Prostate gland (tissue), 2 donors: Measurements from ENCODE around the gene EPO.

Source experiments
- POLR2A ChIP-seq: fragments of 450-650 bp; IDR thresholded peaks from one replicate; pipeline ENCODE4 v1.6.1; 2016; ENCODE audit warnings: antibody characterized with exemption, mild to moderate bottlenecking
- POLR2AphosphoS5 ChIP-seq: sonication (generic); formaldehyde crosslinking; IDR thresholded peaks from one replicate; pipeline ENCODE4 v1.6.1; 2017; ENCODE audit warnings: antibody characterized with exemption
- TF ChIP-seq, protein P1 (sequence below), 4 experiments: fragments of 200-600 bp in 2 of 4; fragments of 450-650 bp in 2 of 4; sonication (generic) in 2 of 4; IDR thresholded peaks; 1 replicate in 3 of 4; 2 replicates in 1 of 4; pipeline ENCODE4 v1.5.1; 2016 to 2019; ENCODE audit warnings: antibody characterized with exemption in 4 of 4, mild to moderate bottlenecking in 2 of 4, moderate library complexity in 2 of 4

DNA sequence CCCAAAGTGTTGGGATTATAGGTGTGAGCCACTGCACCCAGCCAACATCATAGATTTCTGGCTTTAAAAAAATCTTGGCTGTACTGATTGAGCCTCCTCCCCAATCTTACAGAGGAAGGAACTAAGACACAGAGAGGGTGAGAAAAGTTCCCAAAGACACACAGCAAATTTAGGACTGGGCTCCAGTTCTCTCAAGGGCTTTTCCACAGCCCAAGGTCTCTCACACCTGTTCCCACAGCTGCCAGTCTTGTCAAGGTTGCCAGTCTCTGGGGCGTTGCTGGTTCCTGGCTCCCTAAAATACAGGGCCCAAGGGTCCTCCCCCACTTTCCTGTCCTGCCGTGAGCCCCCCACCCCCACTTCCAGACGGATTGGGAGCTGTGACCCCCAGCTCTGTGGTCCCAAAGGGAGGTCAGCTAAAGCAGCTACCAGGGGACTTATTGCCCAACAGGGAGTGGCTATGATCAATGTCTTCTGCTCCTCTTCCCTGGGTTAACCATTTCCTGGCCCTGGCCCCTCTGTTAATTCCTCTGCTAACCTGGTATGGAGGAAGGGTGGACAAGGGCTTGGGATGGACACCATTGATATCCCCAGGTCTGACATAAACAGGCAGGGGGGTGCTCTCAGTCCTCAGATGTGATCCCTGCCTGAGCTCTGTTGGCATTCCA is 10.0 kb downstream of the EPO start:
- TF ChIP-seq, protein P1, sequence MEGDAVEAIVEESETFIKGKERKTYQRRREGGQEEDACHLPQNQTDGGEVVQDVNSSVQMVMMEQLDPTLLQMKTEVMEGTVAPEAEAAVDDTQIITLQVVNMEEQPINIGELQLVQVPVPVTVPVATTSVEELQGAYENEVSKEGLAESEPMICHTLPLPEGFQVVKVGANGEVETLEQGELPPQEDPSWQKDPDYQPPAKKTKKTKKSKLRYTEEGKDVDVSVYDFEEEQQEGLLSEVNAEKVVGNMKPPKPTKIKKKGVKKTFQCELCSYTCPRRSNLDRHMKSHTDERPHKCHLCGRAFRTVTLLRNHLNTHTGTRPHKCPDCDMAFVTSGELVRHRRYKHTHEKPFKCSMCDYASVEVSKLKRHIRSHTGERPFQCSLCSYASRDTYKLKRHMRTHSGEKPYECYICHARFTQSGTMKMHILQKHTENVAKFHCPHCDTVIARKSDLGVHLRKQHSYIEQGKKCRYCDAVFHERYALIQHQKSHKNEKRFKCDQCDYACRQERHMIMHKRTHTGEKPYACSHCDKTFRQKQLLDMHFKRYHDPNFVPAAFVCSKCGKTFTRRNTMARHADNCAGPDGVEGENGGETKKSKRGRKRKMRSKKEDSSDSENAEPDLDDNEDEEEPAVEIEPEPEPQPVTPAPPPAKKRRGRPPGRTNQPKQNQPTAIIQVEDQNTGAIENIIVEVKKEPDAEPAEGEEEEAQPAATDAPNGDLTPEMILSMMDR (IDR thresholded peaks at IDR 0.05) = no peak
- TF ChIP-seq POLR2A (no peak), POLR2AphosphoS5 (no peak)
